ENCODE data around the gene EFCAB11. TPM values are rescaled to one million over a fixed set of nuclear protein-coding genes. Genes with fewer than 3 reads are reported as not detected.

Gene EFCAB11
- total RNA-seq, 2 experiments from 2014 or later: 0.36 to 0.47 TPM

DNA sequence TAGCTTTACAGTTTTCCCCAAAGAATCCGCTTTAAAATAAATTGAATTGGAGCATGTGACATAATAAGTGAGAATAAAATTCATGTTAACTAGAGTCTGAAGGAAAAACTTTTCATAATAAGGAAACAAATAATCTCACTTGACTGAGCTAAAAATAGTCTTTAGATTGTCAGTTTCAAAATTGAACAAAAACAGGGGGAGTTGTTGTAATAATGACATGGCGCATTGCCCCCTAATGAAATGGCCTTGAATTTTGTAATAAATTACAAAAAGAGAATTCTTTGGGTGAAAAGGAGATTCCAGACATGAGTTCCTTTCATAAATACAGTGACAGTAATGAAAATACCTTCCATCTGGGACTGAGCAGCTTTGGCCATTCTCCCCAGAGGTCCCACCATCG is 178.6 kb downstream of the EFCAB11 start:
- no peak overlapping the region for H3K4me3 ChIP-seq (ENCODE audit: low read length)
- DNase-seq: no peak
- Mint-ChIP-seq H3K4me1 (ENCODE audit: low read depth) (peaks cover 16% of the 10 kb centered on the region), H3K4me3 (no peak overlapping the region), H3K9me3 (no peaks in the 10 kb centered on the region), H3K27ac (no peak overlapping the region), H3K27me3 (no peaks in the 10 kb centered on the region), H3K36me3 (ENCODE audit: low read depth) (no peaks in the 10 kb centered on the region)
- H3K27ac ChIP-seq (ENCODE audit: low read depth in 1 of 2, low read length in 2 of 2): no peak overlapping the region
- no peaks in the 10 kb centered on the region for H3K36me3 ChIP-seq (ENCODE audit: insufficient read depth, low read length)
- H3K27me3 ChIP-seq (ENCODE audit: control insufficient read depth in 1 of 2, insufficient read depth in 2 of 2, low read length in 2 of 2): no peaks in the 10 kb centered on the region
- H3K4me1 ChIP-seq (ENCODE audit: insufficient read depth, low read length): peaks cover 18% of the 10 kb centered on the region
- CTCF ChIA-PET: no interaction called here
- POLR2A ChIA-PET: interaction anchor here (1.0 kb wide), 1 partner anchor 366 kb away, joined by 3 read pairs; no protein-coding TSS in a partner anchor
- no peaks in the 10 kb centered on the region for H3K9me3 ChIP-seq (ENCODE audit: control insufficient read depth in 1 of 2, insufficient read depth in 1 of 2, low read length in 2 of 2)
- ATAC-seq (ENCODE audit: poor library complexity): no peak
- intact Hi-C loops (cut with DNase I, micrococcal nuclease): loop anchor here in 1 of 2 experiments (10.0 kb wide), 1 partner anchor 441 kb away; no protein-coding TSS in a partner anchor
- TF ChIP-seq, protein P1, sequence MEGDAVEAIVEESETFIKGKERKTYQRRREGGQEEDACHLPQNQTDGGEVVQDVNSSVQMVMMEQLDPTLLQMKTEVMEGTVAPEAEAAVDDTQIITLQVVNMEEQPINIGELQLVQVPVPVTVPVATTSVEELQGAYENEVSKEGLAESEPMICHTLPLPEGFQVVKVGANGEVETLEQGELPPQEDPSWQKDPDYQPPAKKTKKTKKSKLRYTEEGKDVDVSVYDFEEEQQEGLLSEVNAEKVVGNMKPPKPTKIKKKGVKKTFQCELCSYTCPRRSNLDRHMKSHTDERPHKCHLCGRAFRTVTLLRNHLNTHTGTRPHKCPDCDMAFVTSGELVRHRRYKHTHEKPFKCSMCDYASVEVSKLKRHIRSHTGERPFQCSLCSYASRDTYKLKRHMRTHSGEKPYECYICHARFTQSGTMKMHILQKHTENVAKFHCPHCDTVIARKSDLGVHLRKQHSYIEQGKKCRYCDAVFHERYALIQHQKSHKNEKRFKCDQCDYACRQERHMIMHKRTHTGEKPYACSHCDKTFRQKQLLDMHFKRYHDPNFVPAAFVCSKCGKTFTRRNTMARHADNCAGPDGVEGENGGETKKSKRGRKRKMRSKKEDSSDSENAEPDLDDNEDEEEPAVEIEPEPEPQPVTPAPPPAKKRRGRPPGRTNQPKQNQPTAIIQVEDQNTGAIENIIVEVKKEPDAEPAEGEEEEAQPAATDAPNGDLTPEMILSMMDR (IDR thresholded peaks at IDR 0.05): no peak

DNA sequence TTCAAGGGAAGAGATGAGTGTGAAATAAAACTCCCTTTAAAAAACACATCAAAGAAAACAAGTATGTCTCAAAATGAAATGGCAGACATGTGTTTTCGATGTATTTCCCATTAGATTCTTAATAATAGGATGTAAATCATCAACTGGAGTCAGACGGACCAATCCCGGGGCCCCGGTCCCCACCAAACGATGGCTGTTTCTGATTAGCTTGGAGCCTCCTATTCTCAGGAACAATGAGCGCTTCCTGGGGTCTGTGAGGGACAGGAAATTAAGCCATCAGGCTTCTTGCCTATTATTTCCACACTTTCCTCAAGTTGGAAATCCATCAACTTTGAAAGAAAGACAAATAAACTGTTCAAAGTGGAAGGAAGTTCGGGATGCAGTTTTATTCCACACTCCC is 179.4 kb downstream of the EFCAB11 start:
- CTCF ChIA-PET: no interaction called here

DNA sequence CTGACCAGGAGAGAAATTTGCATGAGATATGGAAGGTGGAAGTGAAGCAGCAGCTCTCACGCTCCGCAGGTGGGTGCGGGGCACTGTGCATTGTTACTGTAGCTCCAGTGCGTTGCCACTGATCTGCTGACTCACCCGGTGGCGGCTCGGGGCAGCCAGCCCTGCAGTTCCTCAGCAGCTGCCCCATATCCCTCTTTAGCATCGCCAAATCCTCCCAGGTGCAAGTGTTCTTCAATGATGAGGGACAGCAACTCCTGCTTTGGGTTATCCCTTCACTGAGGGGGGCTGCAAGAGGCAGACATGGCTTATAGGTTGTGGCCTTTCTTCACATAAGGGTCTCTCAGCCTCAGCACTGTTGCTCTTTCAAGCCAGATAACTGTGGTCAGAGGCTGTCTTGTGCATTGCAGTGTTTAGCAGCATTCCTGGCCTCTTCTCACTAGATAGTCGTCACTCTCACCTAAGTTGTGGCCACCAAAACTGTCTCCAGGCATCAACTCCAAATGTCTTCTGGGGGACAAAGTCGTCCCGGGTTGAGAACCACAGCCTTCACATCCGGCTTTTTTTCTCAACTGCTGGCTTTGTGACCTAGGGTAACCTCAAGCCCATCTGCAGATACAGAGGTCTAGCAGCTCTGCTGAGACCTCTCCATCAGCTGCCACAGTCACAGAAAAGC is 180.8 kb downstream of the EFCAB11 start:
- Mint-ChIP-seq H3K27ac (peak overlapping the region; percentile 37), H3K27me3 (no peaks in the 10 kb centered on the region), H3K4me1 (ENCODE audit: low read depth) (peaks cover 16% of the 10 kb centered on the region), H3K36me3 (ENCODE audit: low read depth) (no peaks in the 10 kb centered on the region), H3K4me3 (peak overlapping the region; percentile 62), H3K9me3 (no peaks in the 10 kb centered on the region)
- peak; percentile 87 for ATAC-seq (ENCODE audit: poor library complexity)
- Histone ChIP-seq H3K9me3 (ENCODE audit: control insufficient read depth in 1 of 2, insufficient read depth in 1 of 2, low read length in 2 of 2) (no peaks in the 10 kb centered on the region), H3K36me3 (ENCODE audit: insufficient read depth, low read length) (no peaks in the 10 kb centered on the region), H3K27ac (ENCODE audit: low read depth in 1 of 2, low read length in 2 of 2) (no peak overlapping the region), H3K4me1 (ENCODE audit: insufficient read depth, low read length) (peaks cover 18% of the 10 kb centered on the region), H3K27me3 (ENCODE audit: control insufficient read depth in 1 of 2, insufficient read depth in 2 of 2, low read length in 2 of 2) (no peaks in the 10 kb centered on the region), H3K4me3 (ENCODE audit: low read length) (peak overlapping the region; percentile 20)
- intact Hi-C loops (cut with DNase I, micrococcal nuclease): loop anchor here (5.0 to 10.0 kb wide), 2 partner anchors 356 to 439 kb away; partner anchors contain the start of gene FOXN3 (in 1 of the 2)
- TF ChIP-seq, protein P1 (IDR thresholded peaks at IDR 0.05): no peak
- ChIA-PET CTCF (interaction anchor here (1.1 kb wide), 1 partner anchor 53 kb away, joined by 3 read pairs; no protein-coding TSS in a partner anchor), POLR2A (interaction anchor here (0.5 to 1.6 kb wide), 4 partner anchors 53 to 185 kb away, joined by 3 to 6 read pairs (median 3); no protein-coding TSS in a partner anchor)
- DNase-seq: peak; percentile 16 to 78 (median 48)

More for the DNA sequence above, 179.4 kb downstream of the EFCAB11 start:
- Histone ChIP-seq H3K4me1 (ENCODE audit: insufficient read depth, low read length) (peaks cover 18% of the 10 kb centered on the region), H3K36me3 (ENCODE audit: insufficient read depth, low read length) (no peaks in the 10 kb centered on the region), H3K9me3 (ENCODE audit: control insufficient read depth in 1 of 2, insufficient read depth in 1 of 2, low read length in 2 of 2) (no peaks in the 10 kb centered on the region), H3K27me3 (ENCODE audit: control insufficient read depth in 1 of 2, insufficient read depth in 2 of 2, low read length in 2 of 2) (no peaks in the 10 kb centered on the region), H3K4me3 (ENCODE audit: low read length) (no peak overlapping the region), H3K27ac (ENCODE audit: low read depth in 1 of 2, low read length in 2 of 2) (no peak overlapping the region)
- intact Hi-C loops (cut with DNase I, micrococcal nuclease): loop anchor here in 1 of 2 experiments (10.0 kb wide), 1 partner anchor 440 kb away; no protein-coding TSS in a partner anchor
- ATAC-seq (ENCODE audit: poor library complexity) (no peak), DNase-seq (no peak)
- peaks cover 16% of the 10 kb centered on the region for H3K4me1 Mint-ChIP-seq (ENCODE audit: low read depth)
- H3K9me3 Mint-ChIP-seq: no peaks in the 10 kb centered on the region
- POLR2A ChIA-PET: interaction anchor here (0.6 kb wide), 1 partner anchor 727 kb away, joined by 4 read pairs; no protein-coding TSS in a partner anchor
- H3K4me3 Mint-ChIP-seq: no peak overlapping the region
- TF ChIP-seq, protein P1 (IDR thresholded peaks at IDR 0.05): no peak
- H3K27ac Mint-ChIP-seq: no peak overlapping the region
- no peaks in the 10 kb centered on the region for H3K27me3 Mint-ChIP-seq
- no peaks in the 10 kb centered on the region for H3K36me3 Mint-ChIP-seq (ENCODE audit: low read depth)
